Mucosa of stomach (tissue), 1 donor: ENCODE results near the gene UNC5C.

Experiments
- H3K27me3 ChIP-seq: one replicate; pipeline ENCODE4 v1.7.0; 2013; ENCODE audit warnings: mild to moderate bottlenecking, low read length; ENCODE audit not compliant: control insufficient read depth, insufficient read depth
- H3K36me3 ChIP-seq: one replicate; pipeline ENCODE4 v1.7.0; 2013; ENCODE audit warnings: low read length; ENCODE audit not compliant: control insufficient read depth, insufficient read depth
- H3K4me1 ChIP-seq: one replicate; pipeline ENCODE4 v1.7.0; 2013; ENCODE audit warnings: mild to moderate bottlenecking, low read length; ENCODE audit not compliant: control insufficient read depth, insufficient read depth
- H3K4me3 ChIP-seq: one replicate; pipeline ENCODE4 v1.7.0; 2013; ENCODE audit warnings: low read length
- H3K9ac ChIP-seq: one replicate; pipeline ENCODE4 v1.7.0; 2013; ENCODE audit warnings: mild to moderate bottlenecking, low read length, moderate library complexity
- H3K9me3 ChIP-seq: one replicate; pipeline ENCODE4 v1.7.0; 2013; ENCODE audit warnings: mild to moderate bottlenecking, low read length, moderate library complexity; ENCODE audit not compliant: control insufficient read depth
- donor health status: Pancreatic carcinoma.

Gene UNC5C

GRCh38 chr4:95529946-95530345 lies 18.8 kb downstream of the UNC5C start:
- no peak overlapping the region for H3K9ac ChIP-seq
- no peak overlapping the region for H3K4me3 ChIP-seq
- no peaks in the 10 kb centered on the region for H3K9me3 ChIP-seq
- H3K4me1 ChIP-seq, result no peaks in the 10 kb centered on the region
- no peaks in the 10 kb centered on the region for H3K27me3 ChIP-seq
- no peaks in the 10 kb centered on the region for H3K36me3 ChIP-seq

- Histone ChIP-seq H3K9ac (no peak overlapping the region), H3K27me3 (no peaks in the 10 kb centered on the region), H3K36me3 (no peaks in the 10 kb centered on the region), H3K9me3 (no peaks in the 10 kb centered on the region), H3K4me1 (no peaks in the 10 kb centered on the region), H3K4me3 (no peak overlapping the region)
Measured at GRCh38 chr4:95528388-95528948, 20.3 kb downstream of the UNC5C start.

- no peaks in the 10 kb centered on the region for H3K9me3 ChIP-seq
- no peaks in the 10 kb centered on the region for H3K27me3 ChIP-seq
- H3K4me1 ChIP-seq, result no peaks in the 10 kb centered on the region
- no peak overlapping the region for H3K4me3 ChIP-seq
- no peaks in the 10 kb centered on the region for H3K36me3 ChIP-seq
- no peak overlapping the region for H3K9ac ChIP-seq
Measured at GRCh38 chr4:95526075-95526474, 22.7 kb downstream of the UNC5C start.

- H3K9me3 ChIP-seq, result no peaks in the 10 kb centered on the region
- H3K27me3 ChIP-seq, result no peaks in the 10 kb centered on the region
- no peak overlapping the region for H3K4me3 ChIP-seq
Measured at GRCh38 chr4:95524729-95525128, 24.0 kb downstream of the UNC5C start.

GRCh38 chr4:95524184-95524583 lies 24.6 kb downstream of the UNC5C start:
- H3K9ac ChIP-seq, result no peak overlapping the region
- no peak overlapping the region for H3K4me3 ChIP-seq
- no peaks in the 10 kb centered on the region for H3K36me3 ChIP-seq
- no peaks in the 10 kb centered on the region for H3K9me3 ChIP-seq
- H3K4me1 ChIP-seq, result no peaks in the 10 kb centered on the region
- H3K27me3 ChIP-seq, result no peaks in the 10 kb centered on the region

More at GRCh38 chr4:95524729-95525128, 24.0 kb downstream of the UNC5C start:
- Histone ChIP-seq H3K36me3 (no peaks in the 10 kb centered on the region), H3K4me1 (no peaks in the 10 kb centered on the region), H3K9ac (no peak overlapping the region)

- no peaks in the 10 kb centered on the region for H3K27me3 ChIP-seq
- H3K4me1 ChIP-seq, result no peaks in the 10 kb centered on the region
- no peak overlapping the region for H3K4me3 ChIP-seq
- H3K36me3 ChIP-seq, result no peaks in the 10 kb centered on the region
- H3K9me3 ChIP-seq, result no peaks in the 10 kb centered on the region
- no peak overlapping the region for H3K9ac ChIP-seq
Measured at GRCh38 chr4:95522682-95523530, 25.9 kb downstream of the UNC5C start.

GRCh38 chr4:95517576-95518345 lies 31.0 kb downstream of the UNC5C start:
- no peak overlapping the region for H3K4me3 ChIP-seq
- no peaks in the 10 kb centered on the region for H3K27me3 ChIP-seq
- no peak overlapping the region for H3K9ac ChIP-seq
- no peaks in the 10 kb centered on the region for H3K36me3 ChIP-seq
- no peaks in the 10 kb centered on the region for H3K4me1 ChIP-seq
- H3K9me3 ChIP-seq, result no peaks in the 10 kb centered on the region

- Histone ChIP-seq H3K27me3 (no peaks in the 10 kb centered on the region), H3K36me3 (no peaks in the 10 kb centered on the region), H3K4me3 (no peak overlapping the region), H3K9me3 (no peaks in the 10 kb centered on the region), H3K4me1 (no peaks in the 10 kb centered on the region), H3K9ac (no peak overlapping the region)
Measured at GRCh38 chr4:95516528-95517017, 32.2 kb downstream of the UNC5C start.

GRCh38 chr4:95515589-95515988 lies 33.2 kb downstream of the UNC5C start:
- Histone ChIP-seq H3K9me3 (no peaks in the 10 kb centered on the region), H3K4me3 (no peak overlapping the region), H3K27me3 (no peaks in the 10 kb centered on the region), H3K9ac (no peak overlapping the region), H3K36me3 (no peaks in the 10 kb centered on the region), H3K4me1 (no peaks in the 10 kb centered on the region)

GRCh38 chr4:95513022-95513421 lies 35.8 kb downstream of the UNC5C start:
- H3K27me3 ChIP-seq, result no peaks in the 10 kb centered on the region
- H3K36me3 ChIP-seq, result no peaks in the 10 kb centered on the region
- H3K4me1 ChIP-seq, result no peaks in the 10 kb centered on the region
- H3K9ac ChIP-seq, result no peak overlapping the region
- no peak overlapping the region for H3K4me3 ChIP-seq
- no peaks in the 10 kb centered on the region for H3K9me3 ChIP-seq

- Histone ChIP-seq H3K9me3 (no peaks in the 10 kb centered on the region), H3K4me1 (no peaks in the 10 kb centered on the region), H3K36me3 (no peaks in the 10 kb centered on the region), H3K27me3 (no peaks in the 10 kb centered on the region), H3K9ac (no peak overlapping the region), H3K4me3 (no peak overlapping the region)
Measured at GRCh38 chr4:95511477-95511876, 37.3 kb downstream of the UNC5C start.

- no peaks in the 10 kb centered on the region for H3K27me3 ChIP-seq
- H3K4me1 ChIP-seq, result no peaks in the 10 kb centered on the region
- H3K36me3 ChIP-seq, result no peaks in the 10 kb centered on the region
- no peak overlapping the region for H3K4me3 ChIP-seq
- no peaks in the 10 kb centered on the region for H3K9me3 ChIP-seq
- H3K9ac ChIP-seq, result no peak overlapping the region
Measured at GRCh38 chr4:95510877-95511276, 37.9 kb downstream of the UNC5C start.
